Measurements from ENCODE around the gene FAM187B.
A peak's percentile ranks its signal among the peaks of the same experiment; 100 is the strongest.
"Not testable (repeated sequence)": the region's sequence is repeated elsewhere in the genome, so short reads cannot be mapped to it uniquely, and the experiment has no call there.

Gene FAM187B

GRCh38 chr19:35261356-35262100 is 33.0 kb upstream of the FAM187B start:
- DNase-seq, result no peak

- DNase-seq, result no peak
Observed at GRCh38 chr19:35260694-35261304, 32.3 kb upstream of the FAM187B start.

GRCh38 chr19:35257113-35257461 is 28.5 kb upstream of the FAM187B start:
- DNase-seq, result no peak

GRCh38 chr19:35256566-35256965 is 28.0 kb upstream of the FAM187B start:
- no peak for DNase-seq

- no peak for DNase-seq
Observed at GRCh38 chr19:35254341-35255297, 26.1 kb upstream of the FAM187B start.

- DNase-seq, result no peak
Observed at GRCh38 chr19:35253316-35254286, 25.1 kb upstream of the FAM187B start.

GRCh38 chr19:35251456-35251855 is 22.9 kb upstream of the FAM187B start:
- no peak for DNase-seq

GRCh38 chr19:35249848-35250711 is 21.5 kb upstream of the FAM187B start:
- no peak for DNase-seq

GRCh38 chr19:35249146-35249847 is 20.8 kb upstream of the FAM187B start:
- DNase-seq, result peak; percentile 29

- DNase-seq, result no peak
Observed at GRCh38 chr19:35248310-35249145, 20.0 kb upstream of the FAM187B start, which contains the start of gene LSR. TSS of gene LSR (plus strand) at chr19:35249002. CDS start at chr19:35249023, 21 bp downstream.

- DNase-seq, result peak; percentile 29
Observed at GRCh38 chr19:35247526-35248309, 19.2 kb upstream of the FAM187B start.

- peak; percentile 33 for DNase-seq
Observed at GRCh38 chr19:35246466-35247092, 18.0 kb upstream of the FAM187B start.

- no peak for DNase-seq
Observed at GRCh38 chr19:35241417-35241816, 12.9 kb upstream of the FAM187B start.

GRCh38 chr19:35240327-35240726 is 11.8 kb upstream of the FAM187B start:
- peak; percentile 62 for DNase-seq

- DNase-seq, result not testable (repeated sequence)
Observed at GRCh38 chr19:35239597-35239996, 11.1 kb upstream of the FAM187B start.

GRCh38 chr19:35236638-35237400 is 8.3 kb upstream of the FAM187B start:
- DNase-seq, result no peak

GRCh38 chr19:35232912-35233311 is 4.4 kb upstream of the FAM187B start:
- no peak for DNase-seq
